K562 (cell line): ENCODE results near the gene DRAXIN.
A peak's percentile ranks its signal among the peaks of the same experiment; 100 is the strongest.

Experiments
- FOSL1 ChIP-seq: fragments of 200-800 bp; sonication (Bioruptor generic); conservative IDR thresholded peaks from 2 replicates; pipeline ENCODE4 v1.6.1; 2016; ENCODE audit warnings: missing genetic modification characterization, missing compliant biosample characterization
- GABPB1 ChIP-seq: sonication (generic); formaldehyde crosslinking; IDR thresholded peaks from 2 replicates; pipeline ENCODE4 v1.8.0; 2022; ENCODE audit warnings: mild to moderate bottlenecking, missing genetic modification reagents
- KLF16 ChIP-seq: IDR thresholded peaks from 2 replicates; pipeline ENCODE4 v1.6.1; 2016; ENCODE audit warnings: antibody characterized with exemption
- NFYB ChIP-seq: IDR thresholded peaks from 2 replicates; pipeline ENCODE4 v1.6.1; 2011; ENCODE audit warnings: mild to moderate bottlenecking, moderate library complexity; ENCODE audit not compliant: insufficient read length; ENCODE audit errors: extremely low read depth
- POLR2AphosphoS2 ChIP-seq: IDR thresholded peaks from 2 replicates; pipeline ENCODE4 v1.6.1; 2012; ENCODE audit warnings: low read length, improper control_type of control experiment
- POLR2AphosphoS5 ChIP-seq: IDR thresholded peaks from 2 replicates; pipeline ENCODE4 v1.6.1; 2011; ENCODE audit warnings: mild to moderate bottlenecking, low read depth, low read length, moderate library complexity; ENCODE audit not compliant: control insufficient read depth, insufficient read depth
- TF ChIP-seq, protein P1 (sequence below), 3 experiments: IDR thresholded peaks in 2 of 3; conservative IDR thresholded peaks in 1 of 3; 2 replicates each; pipeline ENCODE4 v1.5.1; 2011 to 2012; ENCODE audit warnings: low read length in 3 of 3, mild to moderate bottlenecking in 3 of 3, control low read depth in 2 of 3, improper control_type of control experiment in 1 of 3, inconsistent platforms in 1 of 3, low read depth in 1 of 3, mixed read lengths in 1 of 3, moderate library complexity in 1 of 3; ENCODE audit not compliant: insufficient read depth in 2 of 3
- TF ChIP-seq, protein P2 (sequence below): sonication (generic); formaldehyde crosslinking; IDR thresholded peaks from 2 replicates; pipeline ENCODE4 v1.5.0; 2020; ENCODE audit warnings: missing genetic modification reagents
- TF ChIP-seq, protein P3 (sequence below): sonication (generic); formaldehyde crosslinking; IDR thresholded peaks from 2 replicates; pipeline ENCODE4 v1.9.0; 2022; ENCODE audit warnings: mild to moderate bottlenecking, missing genetic modification reagents
- TF ChIP-seq, protein P4 (sequence below), 2 experiments: fragments of 450-650 bp in 1 of 2; sonication (generic) in 1 of 2; formaldehyde crosslinking; conservative IDR thresholded peaks; 2 replicates each; pipeline versions ENCODE4 v1.4.0 to v1.8.1; 2020 to 2022; ENCODE audit warnings: mild to moderate bottlenecking in 1 of 2, missing genetic modification reagents in 1 of 2
- TF ChIP-seq, protein P5 (sequence below): sonication (generic); formaldehyde crosslinking; IDR thresholded peaks from 2 replicates; pipeline ENCODE4 v1.9.0; 2022; ENCODE audit warnings: mild to moderate bottlenecking, missing genetic modification reagents
- TF ChIP-seq, protein P6 (sequence below): fragments of 250-450 bp; sonication (Bioruptor Pico); IDR thresholded peaks from 2 replicates; pipeline ENCODE4 v1.8.0; 2021; ENCODE audit warnings: borderline replicate concordance, mild to moderate bottlenecking, moderate library complexity; ENCODE audit not compliant: poor library complexity, severe bottlenecking
- TF ChIP-seq, protein P7 (sequence below): sonication (generic); formaldehyde crosslinking; IDR thresholded peaks from 2 replicates; pipeline ENCODE4 v1.8.1; 2023; ENCODE audit warnings: mild to moderate bottlenecking, missing genetic modification reagents

DNA sequence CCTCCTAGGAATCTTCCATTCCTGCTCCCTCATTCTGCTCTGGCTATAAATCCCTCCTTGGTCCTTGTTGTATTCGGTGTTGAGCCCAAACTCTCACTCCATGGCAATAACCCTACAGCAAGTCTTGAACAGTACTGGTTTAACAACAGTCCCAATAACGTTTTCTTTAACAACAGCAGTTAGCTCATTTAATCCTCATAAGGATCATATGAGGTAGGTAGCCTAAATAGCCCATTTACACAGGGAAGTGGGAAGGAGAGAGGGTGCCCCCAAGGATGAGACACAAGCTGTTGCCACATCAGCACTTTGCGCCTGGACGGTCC is 44.0 kb downstream of the DRAXIN start:
- TF ChIP-seq, protein P1, sequence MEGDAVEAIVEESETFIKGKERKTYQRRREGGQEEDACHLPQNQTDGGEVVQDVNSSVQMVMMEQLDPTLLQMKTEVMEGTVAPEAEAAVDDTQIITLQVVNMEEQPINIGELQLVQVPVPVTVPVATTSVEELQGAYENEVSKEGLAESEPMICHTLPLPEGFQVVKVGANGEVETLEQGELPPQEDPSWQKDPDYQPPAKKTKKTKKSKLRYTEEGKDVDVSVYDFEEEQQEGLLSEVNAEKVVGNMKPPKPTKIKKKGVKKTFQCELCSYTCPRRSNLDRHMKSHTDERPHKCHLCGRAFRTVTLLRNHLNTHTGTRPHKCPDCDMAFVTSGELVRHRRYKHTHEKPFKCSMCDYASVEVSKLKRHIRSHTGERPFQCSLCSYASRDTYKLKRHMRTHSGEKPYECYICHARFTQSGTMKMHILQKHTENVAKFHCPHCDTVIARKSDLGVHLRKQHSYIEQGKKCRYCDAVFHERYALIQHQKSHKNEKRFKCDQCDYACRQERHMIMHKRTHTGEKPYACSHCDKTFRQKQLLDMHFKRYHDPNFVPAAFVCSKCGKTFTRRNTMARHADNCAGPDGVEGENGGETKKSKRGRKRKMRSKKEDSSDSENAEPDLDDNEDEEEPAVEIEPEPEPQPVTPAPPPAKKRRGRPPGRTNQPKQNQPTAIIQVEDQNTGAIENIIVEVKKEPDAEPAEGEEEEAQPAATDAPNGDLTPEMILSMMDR (IDR thresholded peaks at IDR 0.05 in 2 of 3, conservative IDR thresholded peaks at IDR 0.05 in 1 of 3; ENCODE audit: insufficient read depth in 2 of 3, low read depth in 1 of 3, low read length in 3 of 3) = no peak
- TF ChIP-seq, protein P2, sequence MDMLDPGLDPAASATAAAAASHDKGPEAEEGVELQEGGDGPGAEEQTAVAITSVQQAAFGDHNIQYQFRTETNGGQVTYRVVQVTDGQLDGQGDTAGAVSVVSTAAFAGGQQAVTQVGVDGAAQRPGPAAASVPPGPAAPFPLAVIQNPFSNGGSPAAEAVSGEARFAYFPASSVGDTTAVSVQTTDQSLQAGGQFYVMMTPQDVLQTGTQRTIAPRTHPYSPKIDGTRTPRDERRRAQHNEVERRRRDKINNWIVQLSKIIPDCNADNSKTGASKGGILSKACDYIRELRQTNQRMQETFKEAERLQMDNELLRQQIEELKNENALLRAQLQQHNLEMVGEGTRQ (CRISPR knock-in tag) = no peak
- TF ChIP-seq, protein P3, sequence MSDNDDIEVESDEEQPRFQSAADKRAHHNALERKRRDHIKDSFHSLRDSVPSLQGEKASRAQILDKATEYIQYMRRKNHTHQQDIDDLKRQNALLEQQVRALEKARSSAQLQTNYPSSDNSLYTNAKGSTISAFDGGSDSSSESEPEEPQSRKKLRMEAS (CRISPR knock-in tag) = no peak
- TF ChIP-seq, protein P4, sequence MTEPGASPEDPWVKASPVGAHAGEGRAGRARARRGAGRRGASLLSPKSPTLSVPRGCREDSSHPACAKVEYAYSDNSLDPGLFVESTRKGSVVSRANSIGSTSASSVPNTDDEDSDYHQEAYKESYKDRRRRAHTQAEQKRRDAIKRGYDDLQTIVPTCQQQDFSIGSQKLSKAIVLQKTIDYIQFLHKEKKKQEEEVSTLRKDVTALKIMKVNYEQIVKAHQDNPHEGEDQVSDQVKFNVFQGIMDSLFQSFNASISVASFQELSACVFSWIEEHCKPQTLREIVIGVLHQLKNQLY (CRISPR knock-in tag; conservative IDR thresholded peaks at IDR 0.05) = no peak
- TF ChIP-seq KLF16 (no peak), POLR2AphosphoS5 (no peak), GABPB1 (CRISPR knock-in tag) (no peak), POLR2AphosphoS2 (no peak), FOSL1 (no peak), NFYB (no peak)
- TF ChIP-seq, protein P5, sequence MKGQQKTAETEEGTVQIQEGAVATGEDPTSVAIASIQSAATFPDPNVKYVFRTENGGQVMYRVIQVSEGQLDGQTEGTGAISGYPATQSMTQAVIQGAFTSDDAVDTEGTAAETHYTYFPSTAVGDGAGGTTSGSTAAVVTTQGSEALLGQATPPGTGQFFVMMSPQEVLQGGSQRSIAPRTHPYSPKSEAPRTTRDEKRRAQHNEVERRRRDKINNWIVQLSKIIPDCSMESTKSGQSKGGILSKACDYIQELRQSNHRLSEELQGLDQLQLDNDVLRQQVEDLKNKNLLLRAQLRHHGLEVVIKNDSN (CRISPR knock-in tag) = no peak
- TF ChIP-seq, protein P6, sequence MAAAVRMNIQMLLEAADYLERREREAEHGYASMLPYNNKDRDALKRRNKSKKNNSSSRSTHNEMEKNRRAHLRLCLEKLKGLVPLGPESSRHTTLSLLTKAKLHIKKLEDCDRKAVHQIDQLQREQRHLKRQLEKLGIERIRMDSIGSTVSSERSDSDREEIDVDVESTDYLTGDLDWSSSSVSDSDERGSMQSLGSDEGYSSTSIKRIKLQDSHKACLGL = no peak
- TF ChIP-seq, protein P7, sequence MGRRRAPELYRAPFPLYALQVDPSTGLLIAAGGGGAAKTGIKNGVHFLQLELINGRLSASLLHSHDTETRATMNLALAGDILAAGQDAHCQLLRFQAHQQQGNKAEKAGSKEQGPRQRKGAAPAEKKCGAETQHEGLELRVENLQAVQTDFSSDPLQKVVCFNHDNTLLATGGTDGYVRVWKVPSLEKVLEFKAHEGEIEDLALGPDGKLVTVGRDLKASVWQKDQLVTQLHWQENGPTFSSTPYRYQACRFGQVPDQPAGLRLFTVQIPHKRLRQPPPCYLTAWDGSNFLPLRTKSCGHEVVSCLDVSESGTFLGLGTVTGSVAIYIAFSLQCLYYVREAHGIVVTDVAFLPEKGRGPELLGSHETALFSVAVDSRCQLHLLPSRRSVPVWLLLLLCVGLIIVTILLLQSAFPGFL (CRISPR knock-in tag) = 0 out of 2 replicates have a peak, but pooled peaks have one; percentile 23
